HG03066 (cell line): ENCODE results near the gene FAM135A.
"Not testable (repeated sequence)": the region's sequence is repeated elsewhere in the genome, so short reads cannot be mapped to it uniquely, and the experiment has no call there.

Source experiments
- ATAC-seq: cut with Tn5 transposase; IDR thresholded peaks from one replicate; pipeline ENCODE4 v1.9.1; 2021; ENCODE audit warnings: low read depth; ENCODE audit not compliant: unreplicated experiment

The FAM135A gene

GRCh38 chr6:70456735-70457134 is 43.4 kb downstream of the FAM135A start:
- ATAC-seq: no peak

GRCh38 chr6:70459235-70459634 is 45.9 kb downstream of the FAM135A start:
- no peak for ATAC-seq

- ATAC-seq: not testable (repeated sequence)
Measured at GRCh38 chr6:70459699-70460098, 46.4 kb downstream of the FAM135A start.

GRCh38 chr6:70470016-70470415 is 56.7 kb downstream of the FAM135A start:
- no peak for ATAC-seq

DNA sequence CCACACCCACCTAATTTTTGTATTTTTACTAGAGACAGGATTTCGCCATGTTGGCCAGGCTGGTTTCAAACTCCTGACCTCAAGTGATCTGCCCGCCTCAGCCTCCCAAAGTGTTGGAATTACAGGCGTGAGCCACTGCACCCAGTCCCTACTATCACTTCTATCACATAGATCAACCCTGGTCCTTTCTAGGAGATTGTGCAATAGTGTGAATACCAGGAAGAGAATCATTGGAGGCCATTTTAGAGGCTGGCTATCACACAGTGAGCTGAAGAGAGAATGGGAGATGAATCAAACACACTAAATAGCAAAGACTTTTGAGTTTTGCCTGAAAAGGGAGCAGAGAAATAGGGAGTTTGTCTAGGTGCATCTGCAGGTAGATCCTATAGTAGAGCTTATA is 57.2 kb downstream of the FAM135A start:
- not testable (repeated sequence) for ATAC-seq

DNA sequence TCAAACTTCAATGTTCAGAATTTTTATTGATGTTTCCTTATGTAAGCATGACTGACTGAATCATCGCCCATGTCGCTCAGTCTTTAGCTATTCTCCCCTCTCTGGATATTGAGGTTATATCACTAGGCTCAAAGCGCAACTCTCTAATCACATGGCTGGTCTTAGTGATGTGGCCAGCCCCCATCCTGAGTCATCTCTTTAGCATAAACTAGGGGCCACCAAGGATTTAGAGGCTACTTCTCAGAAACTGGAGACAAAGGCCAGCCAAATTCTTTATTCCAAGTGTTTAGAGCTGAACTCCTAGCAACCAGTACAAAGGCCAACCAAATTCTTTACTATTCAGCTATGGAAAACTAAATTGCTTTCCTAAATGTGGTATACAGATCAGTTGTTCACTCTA is 61.4 kb downstream of the FAM135A start:
- ATAC-seq: no peak

DNA sequence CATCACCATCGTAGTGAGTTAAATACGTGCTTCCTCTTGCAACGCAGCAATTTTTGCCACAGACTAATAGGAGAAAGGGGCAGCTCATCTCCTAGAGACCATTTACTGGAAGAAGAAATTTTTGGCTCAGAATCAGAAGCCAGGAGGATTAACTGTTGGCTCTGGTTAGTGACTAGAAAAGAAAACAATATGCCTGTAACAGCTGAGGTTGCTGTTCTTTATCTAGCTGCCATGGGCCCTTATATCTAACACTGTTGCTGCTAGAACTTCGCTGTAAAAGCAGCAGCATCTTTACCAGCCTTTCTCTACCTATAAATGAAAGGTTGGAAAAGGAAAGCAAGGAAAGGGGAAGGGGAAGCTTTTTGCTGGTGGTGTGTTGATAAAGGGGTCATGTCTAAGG is 65.9 kb downstream of the FAM135A start:
- ATAC-seq: no peak

GRCh38 chr6:70486638-70487037 is 73.3 kb downstream of the FAM135A start:
- ATAC-seq: not testable (repeated sequence)

GRCh38 chr6:70489364-70489763 is 76.1 kb downstream of the FAM135A start:
- no peak for ATAC-seq

GRCh38 chr6:70494833-70495232 is 81.5 kb downstream of the FAM135A start:
- no peak for ATAC-seq

DNA sequence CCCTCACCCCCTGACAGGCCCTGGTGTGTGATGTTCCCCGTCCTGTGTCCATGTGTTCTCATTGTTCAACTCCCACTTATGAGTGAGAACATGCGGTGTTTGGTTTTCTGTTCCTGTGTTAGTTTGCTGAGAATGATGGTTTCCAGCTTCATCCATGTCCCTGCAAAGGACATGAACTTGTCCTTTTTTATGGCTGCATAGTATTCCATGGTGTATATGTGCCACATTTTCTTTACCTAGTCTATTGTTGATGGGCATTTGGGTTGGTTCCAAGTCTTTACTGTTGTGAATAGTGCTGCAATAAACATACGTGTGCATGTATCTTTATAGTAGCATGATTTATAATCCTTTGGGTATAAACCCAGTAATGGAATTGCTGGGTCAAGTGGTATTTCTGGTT is 82.5 kb downstream of the FAM135A start:
- not testable (repeated sequence) for ATAC-seq

GRCh38 chr6:70502484-70502883 is 89.2 kb downstream of the FAM135A start:
- no peak for ATAC-seq

DNA sequence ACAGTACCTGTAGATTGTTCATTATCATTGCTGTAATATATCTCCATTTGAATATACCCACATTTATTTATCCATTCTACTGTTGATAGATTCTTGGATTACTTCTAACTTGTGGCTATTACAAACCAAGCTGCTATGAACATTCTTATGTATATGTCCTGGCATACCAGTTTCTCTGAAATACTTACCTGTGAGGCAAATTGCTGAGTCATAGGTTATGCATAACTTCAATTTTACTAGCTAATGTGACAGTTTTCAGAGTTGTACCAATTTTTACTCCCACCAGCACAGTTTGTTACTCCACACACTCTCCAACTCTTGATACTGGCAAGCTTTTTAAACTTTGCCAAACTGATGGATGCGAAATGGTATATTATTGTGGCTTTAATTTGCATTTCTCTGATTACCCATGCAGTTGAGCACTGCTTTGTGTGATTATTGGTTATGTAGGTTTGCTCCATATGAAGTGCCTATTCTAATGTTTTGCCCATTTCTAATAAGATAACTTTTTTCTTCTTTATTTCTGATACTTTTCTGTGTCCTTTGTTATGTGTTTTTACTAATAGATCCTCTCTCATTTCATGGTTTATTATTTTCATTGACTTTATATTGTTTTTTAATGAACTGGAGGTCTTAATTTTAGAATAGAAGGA is 90.6 kb downstream of the FAM135A start:
- ATAC-seq: no peak

GRCh38 chr6:70506321-70506720 is 93.0 kb downstream of the FAM135A start:
- no peak for ATAC-seq

DNA sequence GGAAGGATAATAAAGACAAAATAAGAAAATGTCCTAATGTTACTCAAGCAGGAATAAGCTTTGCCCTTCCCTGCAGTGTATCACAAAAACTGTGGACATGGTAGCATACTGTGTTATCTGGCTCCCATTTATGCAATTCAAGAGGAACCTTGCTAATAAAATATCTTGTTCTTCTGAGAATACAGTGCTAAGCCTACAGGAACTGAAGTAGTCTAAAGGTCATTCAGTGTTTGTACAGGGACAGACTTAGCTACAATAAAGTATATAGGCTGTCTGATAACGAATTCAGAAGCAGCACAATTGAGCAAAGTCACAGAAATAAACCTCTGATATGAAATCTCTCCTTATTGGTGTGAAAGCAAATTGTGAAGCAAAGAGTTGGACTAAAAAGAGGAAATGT is 93.9 kb downstream of the FAM135A start:
- ATAC-seq: no peak

- no peak for ATAC-seq
Measured at GRCh38 chr6:70508953-70509352, 95.6 kb downstream of the FAM135A start.

DNA sequence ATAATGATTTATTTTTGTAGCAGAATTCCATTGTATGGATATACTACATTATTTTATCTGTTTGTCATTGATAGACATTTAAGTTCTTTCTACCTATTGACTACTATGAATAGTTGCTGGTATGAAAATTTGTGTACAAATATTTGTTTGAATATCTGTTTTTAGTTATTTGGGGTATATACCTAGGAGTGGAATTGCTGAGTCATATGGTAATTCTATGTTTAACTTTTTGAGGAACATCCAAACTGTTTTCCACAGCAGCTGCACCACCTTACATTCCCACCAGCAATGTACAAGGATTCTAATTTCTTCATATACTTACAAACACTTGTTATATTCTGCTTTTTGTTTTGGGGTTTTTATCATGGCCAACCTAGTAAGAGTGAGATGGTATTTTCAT is 97.3 kb downstream of the FAM135A start:
- ATAC-seq: no peak

GRCh38 chr6:70518723-70519122 is 105.4 kb downstream of the FAM135A start:
- no peak for ATAC-seq

DNA sequence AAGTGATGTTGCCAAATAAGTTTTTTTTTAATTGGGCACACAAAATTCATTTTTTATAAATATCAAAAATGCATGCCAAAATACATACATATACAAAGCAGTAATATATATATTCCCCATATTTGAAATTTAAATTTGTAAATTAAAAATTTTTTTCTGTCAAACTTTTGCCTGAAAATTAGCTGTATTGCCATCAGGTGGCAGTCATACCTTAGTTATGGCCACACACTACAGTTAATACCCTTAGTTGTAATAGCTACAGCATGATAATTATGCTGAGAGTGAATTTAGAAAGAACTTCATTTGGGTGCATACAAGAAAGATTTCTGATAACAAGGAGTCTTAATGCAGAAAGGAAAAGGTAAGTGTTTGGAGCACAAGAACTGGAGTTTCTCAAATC is 107.3 kb downstream of the FAM135A start:
- no peak for ATAC-seq

DNA sequence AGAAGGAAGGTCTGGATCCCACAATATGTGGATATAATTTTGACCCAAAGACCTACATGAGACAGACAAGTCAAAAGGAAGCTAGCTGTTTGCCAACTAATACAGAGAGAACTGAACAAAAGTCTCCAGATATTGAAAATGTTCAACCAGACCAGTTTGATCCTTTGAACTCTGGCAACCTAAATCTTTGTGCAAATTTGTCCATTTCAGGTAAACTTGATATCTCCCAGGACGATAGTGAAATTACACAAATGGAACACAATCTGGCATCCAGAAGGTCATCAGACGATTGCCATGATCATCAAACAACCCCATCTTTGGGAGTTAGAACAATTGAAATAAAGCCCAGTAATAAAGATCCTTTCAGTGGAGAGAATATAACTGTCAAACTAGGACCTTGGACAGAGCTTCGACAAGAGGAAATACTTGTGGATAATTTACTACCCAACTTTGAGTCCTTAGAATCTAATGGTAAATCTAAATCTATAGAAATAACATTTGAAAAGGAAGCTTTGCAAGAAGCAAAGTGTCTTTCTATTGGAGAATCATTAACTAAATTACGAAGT is 111.5 kb downstream of the FAM135A start:
- ATAC-seq: no peak

GRCh38 chr6:70527071-70527737 is 113.9 kb downstream of the FAM135A start:
- ATAC-seq: no peak

DNA sequence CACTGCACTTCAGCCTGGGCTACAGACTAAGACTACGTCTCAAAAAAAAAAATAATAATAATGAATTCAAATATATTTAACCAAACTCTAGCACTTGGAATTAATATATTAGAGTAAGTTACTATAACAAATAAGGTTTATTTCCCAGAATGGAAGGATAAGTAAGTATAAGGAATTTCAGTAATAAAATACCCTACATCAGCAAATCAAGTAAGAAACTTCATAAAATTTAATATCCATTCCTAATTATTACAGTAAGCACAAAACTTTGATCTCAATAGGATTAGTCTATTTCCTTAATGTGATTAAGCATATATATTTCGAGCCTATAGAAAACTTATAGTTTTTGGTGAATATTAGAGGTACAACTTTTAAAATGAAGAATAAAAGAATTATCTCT is 116.7 kb downstream of the FAM135A start:
- no peak for ATAC-seq
